NCI-H1930 (cell line): Measurements from ENCODE around the gene MAPKAPK3.

ENCODE experiments used
- DNase-seq, 2 experiments: peaks; one replicate each; lab custom pipeline; 2025; lab: John Stamatoyannopoulos, UW

Gene MAPKAPK3

DNA sequence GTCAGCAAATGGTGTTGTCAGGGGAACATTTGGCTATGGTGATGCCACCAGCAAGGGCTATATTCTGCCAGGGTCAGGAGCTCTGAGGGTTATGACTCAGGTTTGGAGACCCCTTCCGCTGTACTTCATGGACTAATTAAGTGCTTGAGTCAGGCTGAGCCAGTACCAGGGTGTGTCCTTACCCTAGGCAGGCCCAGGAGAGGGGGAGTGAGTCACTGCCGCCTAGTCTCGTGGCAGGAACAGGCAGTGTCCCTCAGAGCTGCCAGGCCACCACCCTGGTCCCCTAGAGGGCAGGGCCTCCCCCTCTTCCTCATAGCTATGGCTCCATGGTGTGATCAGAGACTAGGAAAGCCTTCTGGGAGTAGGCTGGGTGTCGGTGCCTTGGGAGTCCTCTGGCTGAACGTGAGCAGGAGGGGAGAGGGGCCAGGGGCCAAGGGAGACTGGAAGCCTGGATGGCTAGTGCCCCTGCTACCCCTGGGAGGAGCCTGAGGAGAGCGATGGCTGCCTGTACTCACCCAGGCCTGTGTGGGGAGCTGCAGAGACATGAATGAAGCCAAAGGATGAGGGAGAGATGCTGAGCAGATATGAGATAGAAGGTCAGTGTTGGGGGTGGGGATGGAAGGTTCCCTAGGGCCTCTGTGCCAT lies 10.6 kb downstream of the MAPKAPK3 start:
- DNase-seq = no peak

DNA sequence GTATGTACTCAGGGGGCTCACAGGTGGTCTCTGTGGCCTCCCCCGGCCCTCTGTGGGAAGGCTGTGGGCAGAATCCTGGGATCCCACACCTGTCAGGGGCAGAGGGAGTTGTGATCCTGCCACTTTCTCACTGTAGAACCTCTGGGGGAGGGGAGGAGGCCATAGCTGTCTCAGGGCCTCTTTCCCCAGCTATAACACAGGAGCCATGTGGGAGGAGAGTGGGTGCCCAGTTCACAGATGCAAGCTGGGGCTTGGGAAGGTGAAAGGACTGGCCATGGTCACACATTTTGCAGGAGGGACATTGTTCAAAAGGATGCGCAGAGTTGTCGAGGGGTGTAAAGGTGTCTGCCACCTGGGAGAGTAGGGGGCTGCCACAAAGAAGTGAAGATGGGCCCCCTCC lies 11.7 kb downstream of the MAPKAPK3 start:
- no peak for DNase-seq

DNA sequence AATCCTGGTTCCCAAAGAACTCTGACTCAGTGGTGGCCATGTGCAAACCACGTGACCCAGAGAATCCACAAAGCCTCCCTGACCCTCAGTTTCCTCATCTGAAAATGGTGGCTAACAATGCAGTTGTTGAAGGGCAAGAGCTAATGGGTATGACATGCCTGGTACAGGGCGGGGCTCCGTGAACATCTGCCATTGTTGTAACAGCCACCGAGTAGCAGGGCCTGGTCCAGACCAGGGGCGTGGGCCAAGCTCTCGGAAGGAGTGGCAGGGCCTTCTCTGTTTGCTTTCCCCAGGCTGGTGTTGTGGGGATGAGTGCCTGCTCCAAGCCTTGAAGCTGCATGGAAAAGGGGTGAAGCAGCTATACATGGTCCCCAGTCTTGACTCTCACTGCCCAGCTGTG lies 13.4 kb downstream of the MAPKAPK3 start:
- no peak for DNase-seq

DNA sequence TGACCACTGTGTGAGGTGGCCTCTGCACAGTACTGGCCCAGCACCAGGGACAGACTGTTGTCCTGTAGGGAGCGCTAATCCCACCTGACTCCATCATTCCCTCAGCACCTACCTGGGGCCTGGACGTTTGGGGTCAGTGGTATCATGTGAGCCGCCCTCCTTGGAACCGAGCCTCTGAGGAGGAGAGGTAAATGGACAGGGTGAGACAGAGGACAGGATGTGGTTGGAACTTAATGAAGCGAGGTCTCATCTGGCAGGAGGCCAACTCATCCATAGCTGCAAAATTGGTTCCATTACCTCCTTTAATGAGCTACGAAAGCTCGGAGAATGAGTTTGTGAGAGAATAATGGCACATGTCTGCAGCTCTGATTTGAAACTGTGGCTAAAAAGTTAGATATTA lies 13.9 kb downstream of the MAPKAPK3 start:
- DNase-seq = no peak

DNA sequence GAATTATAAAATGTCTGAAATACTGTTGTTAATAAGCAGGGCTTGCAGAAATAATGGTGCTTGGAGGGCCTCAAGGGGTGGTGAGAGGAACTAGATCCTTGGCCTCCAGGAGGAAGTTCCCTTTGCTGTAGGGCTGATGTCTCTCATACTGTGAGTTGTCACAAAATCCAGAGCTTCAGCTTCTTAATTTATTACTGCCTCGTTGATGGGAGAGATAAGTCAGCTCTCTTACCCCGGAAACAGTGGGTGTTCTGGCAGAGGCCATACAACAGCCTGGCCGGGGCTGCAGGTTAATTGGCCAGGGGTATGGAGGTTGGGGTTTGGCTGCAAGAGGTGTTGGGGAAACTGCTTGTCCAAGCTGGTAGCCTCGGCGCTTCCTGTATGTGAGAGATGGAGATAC lies 15.5 kb downstream of the MAPKAPK3 start:
- no peak for DNase-seq

DNA sequence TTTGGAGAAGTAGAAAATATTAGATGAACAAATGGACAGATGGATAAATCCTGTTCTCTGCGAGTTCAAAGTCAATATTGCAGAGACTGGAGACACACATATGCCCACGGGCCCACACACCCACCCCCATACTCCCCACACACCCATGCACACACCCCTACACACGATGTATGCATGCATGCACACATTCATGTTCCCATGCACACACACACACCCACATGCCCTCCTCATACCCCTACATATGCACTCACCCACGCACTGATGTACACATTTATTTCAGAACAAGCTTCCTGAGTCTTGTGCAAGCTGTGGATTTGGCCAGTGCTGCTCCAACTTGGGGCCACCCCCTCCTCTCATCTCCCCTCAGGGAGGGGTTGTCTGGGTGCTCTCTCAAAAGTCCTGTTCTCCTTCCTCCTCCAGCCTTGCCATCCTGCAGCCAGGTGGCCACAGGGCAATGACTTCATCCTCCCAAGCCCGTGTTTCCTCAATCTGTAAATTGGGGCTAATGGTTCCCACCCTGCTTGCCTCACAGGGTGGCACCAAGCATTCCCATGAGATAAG lies 16.4 kb downstream of the MAPKAPK3 start:
- no peak for DNase-seq

DNA sequence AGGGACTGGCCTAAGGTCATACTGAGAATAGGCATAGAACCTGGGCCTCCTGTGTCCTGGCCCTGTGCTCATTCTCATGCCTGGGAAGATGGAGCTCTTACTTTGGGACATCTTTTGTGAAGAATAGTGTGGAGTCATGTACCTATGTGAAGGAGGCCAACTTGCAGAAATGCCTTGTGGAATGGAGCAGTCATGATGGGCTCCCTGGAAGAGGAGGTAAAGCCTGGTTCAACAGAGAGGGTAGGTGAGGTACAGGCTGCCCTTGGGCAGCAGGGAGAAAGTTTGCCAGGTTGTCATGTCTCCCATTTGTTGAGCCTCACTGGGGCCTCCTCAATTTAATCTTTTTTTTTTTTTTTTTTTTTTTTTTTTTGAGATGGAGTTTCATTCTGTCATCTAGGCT lies 18.1 kb downstream of the MAPKAPK3 start:
- DNase-seq = no peak

DNA sequence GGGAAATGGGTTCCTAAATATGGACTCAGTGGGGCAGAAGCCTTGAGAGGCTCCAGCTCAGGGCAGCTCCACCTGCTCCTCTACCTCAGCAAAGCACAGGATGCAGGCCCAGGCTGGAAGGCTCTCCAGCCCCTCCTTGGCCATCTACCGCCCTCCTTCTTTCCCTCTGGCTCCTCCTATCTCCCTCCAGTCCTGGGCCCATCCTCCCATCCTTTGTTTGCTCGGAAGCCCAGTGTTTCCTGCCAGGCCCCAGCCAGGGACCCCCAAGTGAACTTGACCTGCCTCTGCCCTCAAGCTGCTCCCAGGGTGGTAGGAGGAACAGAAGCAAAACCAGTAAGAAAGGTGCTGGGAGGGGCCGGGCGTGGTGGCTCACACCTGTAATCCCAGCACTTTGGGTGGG lies 20.1 kb downstream of the MAPKAPK3 start:
- DNase-seq = no peak

DNA sequence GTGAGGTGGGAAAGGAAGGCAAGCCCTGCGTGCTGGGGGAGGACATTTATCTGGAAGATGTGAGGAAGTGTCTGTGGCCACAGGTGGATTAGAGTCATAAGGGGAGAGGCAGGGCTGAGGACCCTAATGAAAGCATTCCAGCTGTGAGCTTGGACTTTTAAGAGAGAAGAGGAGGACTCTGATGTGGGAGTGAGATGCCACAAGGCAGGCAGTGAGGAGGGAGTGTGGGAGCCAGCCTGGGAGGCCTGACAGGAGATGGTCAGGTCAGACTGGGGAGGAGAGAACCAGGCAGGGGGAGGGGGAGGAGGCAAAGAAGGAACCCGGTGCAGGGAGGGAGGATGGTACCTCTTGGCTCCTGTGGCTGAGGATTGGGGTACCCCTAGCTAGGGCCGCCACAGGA lies 21.0 kb downstream of the MAPKAPK3 start:
- no peak for DNase-seq

DNA sequence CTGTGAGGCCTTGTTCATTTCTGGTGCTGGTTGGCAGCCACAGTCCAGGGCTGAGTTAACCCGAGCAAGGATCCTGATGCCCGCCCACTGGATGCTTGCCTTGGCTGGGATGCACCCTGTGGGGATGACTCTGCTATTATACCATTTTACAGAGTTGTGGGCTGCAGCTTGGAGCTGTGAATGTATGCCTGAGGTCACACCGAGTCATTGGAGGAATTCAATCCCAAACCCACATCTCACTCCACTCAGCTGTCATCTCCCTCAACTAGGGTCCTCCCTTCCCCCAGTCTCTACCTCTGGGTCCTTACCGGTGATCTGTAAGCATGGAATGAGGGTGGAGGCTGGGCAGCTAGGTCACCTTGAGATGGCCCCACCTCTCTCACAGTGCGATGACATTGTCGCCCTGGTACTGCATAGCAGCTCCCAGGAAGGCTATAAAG lies 22.1 kb downstream of the MAPKAPK3 start:
- no peak for DNase-seq

DNA sequence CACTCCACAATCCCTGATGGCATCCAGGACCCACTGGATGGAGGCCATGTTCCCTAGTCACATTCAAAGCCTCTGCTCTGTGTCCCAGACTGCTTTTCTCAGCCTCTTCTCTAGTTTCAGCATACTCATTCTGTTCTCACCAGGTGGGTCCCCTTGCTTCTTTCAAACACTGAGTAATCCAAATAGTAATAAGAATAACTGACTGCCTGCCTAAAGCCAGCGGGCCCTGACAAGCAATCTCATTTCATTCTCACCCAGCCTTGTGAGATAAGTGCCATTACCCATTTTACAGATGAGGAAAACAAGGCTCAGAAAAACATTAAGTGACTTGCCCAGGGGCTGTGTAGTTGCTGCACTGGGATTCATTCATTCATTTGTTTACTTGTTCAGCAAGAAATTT lies 25.4 kb downstream of the MAPKAPK3 start:
- no peak for DNase-seq

DNA sequence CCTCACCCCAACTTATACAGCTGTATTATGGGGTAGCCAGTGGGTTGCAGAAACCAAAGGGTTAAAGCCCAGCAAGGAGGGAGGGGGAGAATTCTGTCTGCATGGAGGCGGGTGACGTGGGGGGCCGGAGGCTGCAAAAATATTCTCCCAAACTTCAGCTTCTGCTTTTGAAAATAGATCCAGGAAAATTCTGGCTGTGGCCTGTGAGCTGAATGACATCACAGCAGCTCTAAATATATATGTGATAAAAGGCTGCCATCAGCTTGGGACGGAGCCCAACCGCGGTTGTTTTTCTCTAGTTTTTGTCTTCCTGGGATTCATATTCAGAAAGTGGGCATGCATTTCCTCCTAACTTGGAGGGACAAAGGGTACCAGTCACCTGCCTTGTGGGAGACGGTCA lies 27.6 kb downstream of the MAPKAPK3 start:
- no peak for DNase-seq

DNA sequence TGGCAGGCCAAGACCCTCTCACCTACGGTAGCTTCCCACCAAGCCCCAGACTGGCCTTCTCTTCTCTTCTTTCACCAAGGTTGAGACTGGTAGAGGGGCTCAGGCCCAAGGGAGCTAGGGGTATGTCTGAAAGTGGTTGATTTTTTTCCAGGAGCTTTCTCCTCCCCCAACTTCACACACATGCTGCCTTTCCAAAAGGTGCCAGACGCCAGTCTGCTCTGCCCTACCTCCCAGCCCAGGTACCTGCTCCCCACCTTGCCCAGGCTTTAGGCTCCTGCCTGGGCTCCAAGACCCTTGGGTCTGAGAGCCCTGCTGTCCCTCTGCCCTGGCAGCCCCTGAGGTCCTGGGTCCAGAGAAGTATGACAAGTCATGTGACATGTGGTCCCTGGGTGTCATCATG lies 28.4 kb downstream of the MAPKAPK3 start:
- DNase-seq = no peak

DNA sequence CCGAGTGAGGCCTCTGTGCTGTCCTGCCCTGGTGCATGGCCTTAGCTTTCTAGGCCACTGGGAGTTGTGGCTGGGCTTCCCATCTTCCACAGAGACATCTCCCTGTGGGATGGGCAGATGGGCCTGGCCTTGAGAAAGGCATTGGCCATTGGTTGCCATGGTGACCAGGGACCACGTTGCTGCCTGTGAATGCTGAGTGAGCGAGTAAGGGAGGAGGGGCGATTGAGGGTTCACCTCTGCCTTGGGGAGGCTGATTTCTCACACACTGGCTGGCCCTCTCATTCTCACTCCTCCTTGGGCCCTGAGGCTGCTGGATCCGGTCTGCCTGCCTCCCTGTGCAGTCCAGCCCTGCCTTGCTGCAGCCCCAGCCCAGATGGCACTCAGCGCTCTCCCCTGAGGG lies 31.4 kb downstream of the MAPKAPK3 start:
- no peak for DNase-seq

DNA sequence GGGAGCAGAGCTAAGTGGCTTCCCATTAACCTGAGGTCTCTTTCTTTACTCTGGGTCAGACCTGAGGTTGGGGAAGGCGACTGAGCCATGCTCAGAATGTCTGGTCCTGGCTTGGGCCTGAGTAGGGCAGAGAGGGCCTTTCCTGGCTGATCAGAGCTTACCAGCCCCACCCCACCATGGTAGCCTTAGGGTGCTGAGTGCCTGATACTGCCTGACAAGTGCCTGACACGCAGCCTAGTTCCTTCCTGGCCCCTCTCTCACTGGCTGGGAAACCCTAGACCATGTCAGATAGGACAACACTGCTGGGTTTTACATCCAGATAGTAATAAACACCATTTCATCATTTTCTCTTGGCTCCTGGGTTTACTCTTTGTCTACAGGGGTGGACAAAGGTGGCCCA lies 32.0 kb downstream of the MAPKAPK3 start:
- no peak for DNase-seq

DNA sequence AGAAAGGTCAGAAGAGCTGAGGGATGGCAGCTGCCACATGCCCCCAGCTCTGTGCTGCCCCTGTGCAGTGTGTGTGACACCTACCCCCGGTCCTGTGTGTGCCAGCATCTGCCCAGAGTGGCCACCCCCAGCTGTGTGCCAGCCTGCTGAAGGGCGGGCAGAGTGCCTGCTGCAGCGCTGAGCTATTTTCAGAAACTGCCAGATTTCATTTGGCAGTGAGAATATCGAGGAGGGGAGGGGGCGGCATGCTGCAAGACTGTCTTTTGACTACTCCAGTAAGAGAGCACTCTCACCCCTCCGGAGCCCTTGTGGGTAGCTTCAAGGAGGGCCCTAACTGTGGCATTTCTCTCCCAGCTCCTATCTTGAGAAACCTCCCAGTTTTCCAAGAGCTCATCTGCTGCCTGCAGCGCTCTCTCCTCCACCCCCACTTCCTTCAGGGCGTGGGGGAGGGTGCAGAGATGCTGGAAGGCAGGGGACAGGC lies 32.5 kb downstream of the MAPKAPK3 start:
- DNase-seq = no peak

DNA sequence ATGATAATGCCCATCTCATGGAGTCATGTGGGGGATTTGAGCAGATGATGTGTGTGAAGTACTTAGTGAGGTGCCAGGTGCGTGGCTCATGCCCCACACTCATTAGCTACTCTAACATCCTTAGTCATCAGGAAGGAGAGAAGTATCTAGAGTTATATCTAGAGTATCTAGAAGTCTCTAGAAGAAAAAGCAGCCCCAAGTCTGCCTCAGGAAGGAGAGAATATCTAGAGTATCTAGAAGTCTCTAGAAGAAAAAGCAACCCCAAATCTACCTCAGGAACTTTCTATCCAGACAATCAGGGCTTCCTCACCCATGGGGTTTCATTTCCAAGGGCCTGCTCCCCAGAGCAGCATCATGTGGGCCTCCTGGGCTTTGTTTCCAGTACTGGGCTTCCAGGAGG lies 33.1 kb downstream of the MAPKAPK3 start:
- no peak for DNase-seq

DNA sequence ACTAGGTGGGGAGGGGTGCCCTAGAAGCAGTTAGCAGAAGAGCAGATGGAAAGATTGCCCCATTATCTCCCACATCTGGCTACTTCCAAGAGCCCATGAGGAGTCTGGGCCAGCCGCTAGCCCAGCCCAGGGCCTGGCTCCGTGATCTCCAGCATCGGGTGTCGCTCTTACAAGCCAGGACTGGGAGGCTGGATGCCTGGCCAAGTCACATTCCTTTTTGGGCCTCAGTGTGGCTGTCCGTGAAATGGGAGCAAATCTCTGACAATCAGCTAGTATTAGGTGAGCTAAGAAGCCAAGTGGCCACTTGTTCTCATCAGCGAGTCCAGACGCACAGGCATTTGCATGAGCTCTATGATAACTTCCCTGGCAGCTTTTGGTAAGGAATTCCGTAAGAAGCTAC lies 34.5 kb downstream of the MAPKAPK3 start:
- no peak for DNase-seq

DNA sequence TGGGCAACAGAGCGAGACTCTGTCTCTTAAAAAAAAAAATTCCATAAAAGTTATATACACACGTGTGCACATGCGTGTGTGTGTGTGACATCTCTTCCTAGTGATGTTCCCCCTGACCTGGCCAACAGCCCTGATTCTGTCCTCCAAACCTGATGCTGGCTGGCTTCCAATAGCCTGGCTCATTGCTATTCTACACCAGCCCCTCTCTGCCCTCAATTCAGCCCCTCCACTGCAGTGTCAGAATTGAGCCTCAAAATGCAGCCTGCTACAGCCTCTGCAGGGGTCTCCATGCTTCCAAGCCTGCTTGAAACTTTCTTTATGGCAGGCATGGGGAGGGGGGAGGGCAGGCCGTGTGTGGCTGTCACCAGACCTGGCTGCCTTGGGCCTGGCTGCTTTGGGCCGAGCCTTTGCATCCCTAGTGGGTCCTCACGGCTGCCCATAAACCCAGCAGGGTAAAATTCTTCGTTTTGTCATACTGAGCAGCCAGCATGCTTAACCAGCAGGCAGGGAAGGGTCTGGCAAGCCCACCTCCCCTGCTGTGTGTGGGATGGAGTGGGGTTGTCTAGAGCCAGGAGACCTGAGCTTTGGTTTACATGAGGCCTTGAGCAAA lies 35.1 kb downstream of the MAPKAPK3 start:
- DNase-seq = no peak

DNA sequence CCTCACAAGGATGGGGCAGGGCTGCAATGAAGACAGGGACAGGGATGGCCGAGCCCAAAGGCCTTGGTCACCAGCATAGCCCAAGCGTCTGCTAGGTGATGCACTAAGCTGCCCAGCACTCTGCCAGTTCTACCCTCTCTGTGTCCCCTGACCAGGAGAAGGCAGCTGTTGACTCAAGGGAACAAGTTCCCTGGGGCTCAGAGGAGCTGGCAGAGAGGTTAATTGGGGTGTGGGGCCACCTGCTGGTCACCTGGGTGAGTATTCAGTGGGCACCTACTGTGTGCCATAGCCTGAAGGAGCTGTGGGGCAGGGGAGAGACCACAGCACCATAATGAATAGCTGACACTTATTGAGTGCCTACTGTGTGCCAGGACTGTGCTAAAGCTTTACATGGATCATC lies 35.8 kb downstream of the MAPKAPK3 start:
- no peak for DNase-seq

DNA sequence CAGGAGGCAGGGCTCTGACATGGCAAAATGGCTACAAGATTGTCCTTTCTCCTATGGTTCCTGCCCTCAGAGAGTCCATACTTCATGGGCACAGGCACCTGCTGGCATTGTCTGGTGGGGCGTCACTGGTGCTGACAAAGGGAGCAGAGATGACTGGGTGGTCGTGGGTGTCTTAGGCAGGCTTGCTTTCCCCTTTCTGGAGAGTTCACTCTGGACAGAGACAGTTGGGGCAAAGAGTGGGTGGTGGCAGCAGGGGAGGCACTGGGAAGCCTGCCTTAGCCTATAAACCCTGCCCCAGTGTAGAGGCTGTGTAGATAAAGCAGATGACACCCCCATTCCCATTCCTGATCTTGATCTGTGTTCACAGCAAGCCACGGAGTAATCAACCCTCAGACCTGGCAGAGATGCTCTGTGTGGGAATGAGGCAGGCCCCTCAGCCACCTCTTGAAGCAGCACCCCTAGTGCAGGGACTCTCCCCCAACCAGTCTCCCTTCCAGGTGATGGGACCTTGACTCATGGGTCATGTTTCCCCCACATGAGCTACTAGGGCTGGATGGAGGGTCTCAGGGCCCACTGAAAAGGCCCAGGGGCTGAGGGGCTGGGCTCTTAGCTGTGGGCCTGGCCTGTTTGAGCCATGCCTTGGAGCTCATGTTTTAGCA lies 37.1 kb downstream of the MAPKAPK3 start:
- DNase-seq = no peak

DNA sequence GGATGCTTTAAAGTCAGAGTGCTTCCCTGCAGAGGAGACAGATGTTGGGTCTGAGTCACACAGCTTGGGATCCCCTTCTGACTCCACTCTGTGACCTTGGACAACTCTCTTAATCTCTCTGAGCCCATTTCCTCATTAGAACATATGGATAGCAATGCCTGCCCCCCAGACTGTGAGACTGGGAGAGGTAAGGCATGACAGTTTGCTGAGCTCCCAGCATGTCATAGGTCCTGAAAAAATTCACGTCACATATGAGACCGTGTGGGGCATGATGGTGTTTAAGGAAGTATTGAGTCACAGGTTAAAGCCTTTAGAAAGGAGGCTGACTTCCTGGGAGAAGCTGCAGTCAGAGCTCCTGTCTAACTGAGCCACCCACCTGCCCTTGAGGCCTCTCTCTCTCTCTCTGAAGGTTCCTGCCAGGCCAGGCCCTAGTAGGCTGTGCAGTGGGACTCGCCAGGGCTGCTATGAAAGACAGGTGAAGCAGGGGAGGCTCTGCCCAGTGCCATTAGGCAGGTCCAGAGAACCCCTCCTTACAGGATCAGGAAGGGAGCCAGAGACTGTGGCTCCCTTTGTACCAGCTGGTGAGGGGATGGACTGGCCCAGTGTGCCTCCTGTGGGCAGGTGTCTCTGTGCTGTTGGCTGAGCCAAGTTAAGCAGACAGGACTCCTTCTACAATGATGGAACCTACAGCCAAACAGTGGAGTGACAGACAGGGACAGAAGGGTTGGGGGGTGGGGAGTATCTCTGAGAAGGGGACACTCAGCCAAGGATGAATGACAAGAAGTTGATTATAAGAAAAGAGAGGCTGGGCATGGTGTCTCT lies 38.3 kb downstream of the MAPKAPK3 start:
- DNase-seq = no peak
